SU-DHL-6 (cell line): Measurements from ENCODE around the gene SLC38A11.
"Not testable (repeated sequence)": the region's sequence is repeated elsewhere in the genome, so short reads cannot be mapped to it uniquely, and the experiment has no call there.

Experiments used
- EZH2phosphoT487 ChIP-seq: fragments of 200-600 bp; sonication (generic), shearing (Covaris generic); conservative IDR thresholded peaks from 2 replicates; pipeline ENCODE4 v1.6.1; 2018; ENCODE audit warnings: mild to moderate bottlenecking, antibody characterized with exemption, low read length, moderate library complexity, mixed read lengths
- TF ChIP-seq, protein P1 (sequence below): fragments of 200-600 bp; sonication (generic); IDR thresholded peaks from one replicate; pipeline ENCODE4 v1.5.1; 2017; ENCODE audit warnings: antibody characterized with exemption, mild to moderate bottlenecking, low read length, moderate library complexity; ENCODE audit not compliant: insufficient read depth, poor library complexity, severe bottlenecking

DNA sequence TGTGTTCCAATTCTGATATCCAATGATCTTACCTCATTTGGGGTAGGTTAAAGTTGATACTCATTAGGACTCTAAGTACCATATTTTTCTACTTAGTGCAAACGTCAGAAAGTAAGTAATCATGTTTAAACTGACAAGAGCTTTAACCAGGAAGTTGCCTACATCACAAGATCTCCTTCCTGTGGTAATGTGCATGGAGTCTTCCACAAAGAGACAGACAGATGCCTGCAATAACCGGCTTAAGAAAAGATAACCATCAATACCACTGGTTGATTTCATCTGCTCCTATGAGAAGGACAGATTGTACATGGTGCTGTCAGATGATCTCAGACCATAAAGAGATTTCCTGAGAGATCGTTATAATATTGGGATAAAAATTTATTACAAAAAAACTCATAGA is 33.5 kb upstream of the SLC38A11 start:
- TF ChIP-seq, protein P1, sequence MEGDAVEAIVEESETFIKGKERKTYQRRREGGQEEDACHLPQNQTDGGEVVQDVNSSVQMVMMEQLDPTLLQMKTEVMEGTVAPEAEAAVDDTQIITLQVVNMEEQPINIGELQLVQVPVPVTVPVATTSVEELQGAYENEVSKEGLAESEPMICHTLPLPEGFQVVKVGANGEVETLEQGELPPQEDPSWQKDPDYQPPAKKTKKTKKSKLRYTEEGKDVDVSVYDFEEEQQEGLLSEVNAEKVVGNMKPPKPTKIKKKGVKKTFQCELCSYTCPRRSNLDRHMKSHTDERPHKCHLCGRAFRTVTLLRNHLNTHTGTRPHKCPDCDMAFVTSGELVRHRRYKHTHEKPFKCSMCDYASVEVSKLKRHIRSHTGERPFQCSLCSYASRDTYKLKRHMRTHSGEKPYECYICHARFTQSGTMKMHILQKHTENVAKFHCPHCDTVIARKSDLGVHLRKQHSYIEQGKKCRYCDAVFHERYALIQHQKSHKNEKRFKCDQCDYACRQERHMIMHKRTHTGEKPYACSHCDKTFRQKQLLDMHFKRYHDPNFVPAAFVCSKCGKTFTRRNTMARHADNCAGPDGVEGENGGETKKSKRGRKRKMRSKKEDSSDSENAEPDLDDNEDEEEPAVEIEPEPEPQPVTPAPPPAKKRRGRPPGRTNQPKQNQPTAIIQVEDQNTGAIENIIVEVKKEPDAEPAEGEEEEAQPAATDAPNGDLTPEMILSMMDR: not testable (repeated sequence)
- not testable (repeated sequence) for TF ChIP-seq EZH2phosphoT487
